Measurements from ENCODE around the gene PI16. TPM values are rescaled to one million over a fixed set of nuclear protein-coding genes. Genes with fewer than 3 reads are reported as not detected.

The PI16 gene
- total and polyA plus RNA-seq, 7 experiments from 2014 or later, result 1.2 to 10.6 (median 2.4) TPM

DNA sequence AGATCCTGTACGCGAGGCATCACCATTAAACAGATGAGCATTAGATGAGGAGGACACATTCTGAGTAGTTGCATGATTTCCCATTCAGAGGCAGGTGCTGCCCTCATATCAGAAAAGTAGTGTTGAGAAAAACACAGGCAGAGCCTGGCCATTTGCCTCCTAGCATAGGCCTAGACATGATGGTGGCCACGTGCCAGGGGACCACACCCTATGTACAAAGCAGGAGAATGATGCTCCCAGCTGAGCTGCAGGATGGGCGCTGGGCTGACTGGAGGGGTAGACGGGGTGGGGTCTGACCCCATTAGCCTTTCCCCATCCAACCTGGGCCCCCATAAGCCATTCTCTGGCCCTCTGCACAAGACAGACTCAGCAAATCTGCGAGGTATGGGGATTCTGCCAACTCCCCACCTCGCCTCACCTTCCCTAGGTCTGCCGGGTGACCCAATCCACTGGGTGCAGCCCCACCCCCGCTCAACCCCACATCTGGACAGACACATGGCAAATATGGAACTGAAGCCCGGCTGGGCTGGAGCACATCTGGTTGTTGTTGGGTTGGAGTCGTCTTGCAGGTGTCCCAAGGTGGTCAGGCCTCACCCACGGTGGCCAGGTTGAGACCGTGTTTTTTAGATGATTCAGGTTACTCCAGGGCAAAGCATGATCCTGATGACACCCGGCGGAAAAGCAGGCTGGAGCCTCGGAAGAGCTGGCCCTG is 13.9 kb downstream of the PI16 start:
- no peak overlapping the region for H3K4me3 Mint-ChIP-seq
- Histone ChIP-seq H3K4me1 (ENCODE audit: control insufficient read depth in 2 of 2, insufficient read depth in 2 of 2, low read length in 2 of 2) (peaks cover 14 to 17% of the 10 kb centered on the region in 2 donors), H3K36me3 (ENCODE audit: control insufficient read depth in 2 of 3, insufficient read depth in 3 of 3, low read length in 3 of 3) (peaks cover 37 to 66% (median 40%) of the 10 kb centered on the region in 3 experiments), H3K27ac (ENCODE audit: low read depth, low read length) (no peak overlapping the region), H3K4me3 (ENCODE audit: low read length) (no peak overlapping the region), H3K9me3 (ENCODE audit: control insufficient read depth in 2 of 3, low read length in 3 of 3) (no peaks in the 10 kb centered on the region), H3K27me3 (ENCODE audit: control insufficient read depth in 2 of 2, insufficient read depth in 2 of 2, low read length in 2 of 2) (no peaks in the 10 kb centered on the region)
- no peaks in the 10 kb centered on the region for H3K27me3 Mint-ChIP-seq
- DNase-seq, result no peak
- peak overlapping the region in 4 of 9 donors; percentile 32 to 81 (median 66) for H3K27ac Mint-ChIP-seq
- peaks cover 4 to 53% (median 11%) of the 10 kb centered on the region in 5 donors for H3K36me3 Mint-ChIP-seq
- ChIA-PET CTCF (no interaction called here), POLR2A (interaction anchor here (1.0 kb wide), 1 partner anchor 13 kb away, joined by 5 read pairs; no protein-coding TSS in a partner anchor)
- H3K9me3 Mint-ChIP-seq, result no peaks in the 10 kb centered on the region
- peaks cover 11 to 27% (median 21%) of the 10 kb centered on the region in 7 donors for H3K4me1 Mint-ChIP-seq
- intact Hi-C loops (cut with micrococcal nuclease), result no loop called here
- no peak for ATAC-seq

DNA sequence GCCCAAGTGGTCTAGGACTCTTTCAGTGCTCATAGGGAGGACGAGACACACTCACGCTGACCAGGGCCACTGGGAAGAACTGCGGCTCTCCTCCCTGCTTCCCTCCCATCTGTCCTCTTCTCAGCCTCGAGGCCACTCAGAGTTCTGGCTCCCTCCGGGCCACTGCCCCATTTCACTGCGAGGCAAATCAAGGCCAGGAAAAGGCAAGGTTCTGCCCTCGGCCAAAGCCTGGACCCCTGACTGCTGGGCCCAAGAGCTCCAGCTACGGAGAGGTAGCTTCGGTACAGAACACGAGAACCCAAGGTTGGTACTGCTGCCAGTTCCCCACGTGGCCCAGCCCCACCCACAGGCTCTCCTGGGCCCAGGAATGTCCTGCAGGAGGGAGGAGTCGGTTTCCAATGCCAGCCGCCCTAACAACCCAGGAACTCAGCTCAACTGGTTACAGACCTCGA is 14.7 kb downstream of the PI16 start:
- intact Hi-C loops (cut with micrococcal nuclease), result no loop called here
- peaks cover 4 to 57% (median 14%) of the 10 kb centered on the region in 5 donors for H3K36me3 Mint-ChIP-seq
- Histone ChIP-seq H3K36me3 (ENCODE audit: control insufficient read depth in 2 of 3, insufficient read depth in 3 of 3, low read length in 3 of 3) (peaks cover 40 to 74% (median 46%) of the 10 kb centered on the region in 3 experiments), H3K27ac (ENCODE audit: low read depth, low read length) (no peak overlapping the region), H3K4me1 (ENCODE audit: control insufficient read depth in 2 of 2, insufficient read depth in 2 of 2, low read length in 2 of 2) (peaks cover 7 to 8% of the 10 kb centered on the region in 2 donors), H3K27me3 (ENCODE audit: control insufficient read depth in 2 of 2, insufficient read depth in 2 of 2, low read length in 2 of 2) (no peaks in the 10 kb centered on the region), H3K9me3 (ENCODE audit: control insufficient read depth in 2 of 3, low read length in 3 of 3) (no peaks in the 10 kb centered on the region), H3K4me3 (ENCODE audit: low read length) (no peak overlapping the region)
- no peak for ATAC-seq
- no peak overlapping the region for H3K4me3 Mint-ChIP-seq
- H3K4me1 Mint-ChIP-seq, result peaks cover 7 to 20% (median 13%) of the 10 kb centered on the region in 7 donors
- no peak for DNase-seq
- no peaks in the 10 kb centered on the region for H3K9me3 Mint-ChIP-seq
- peak overlapping the region in 1 of 9 donors; percentile 81 for H3K27ac Mint-ChIP-seq
- ChIA-PET POLR2A (interaction anchor here (0.6 kb wide), 1 partner anchor 310 kb away, joined by 3 read pairs; no protein-coding TSS in a partner anchor), CTCF (no interaction called here)
- H3K27me3 Mint-ChIP-seq, result no peaks in the 10 kb centered on the region

DNA sequence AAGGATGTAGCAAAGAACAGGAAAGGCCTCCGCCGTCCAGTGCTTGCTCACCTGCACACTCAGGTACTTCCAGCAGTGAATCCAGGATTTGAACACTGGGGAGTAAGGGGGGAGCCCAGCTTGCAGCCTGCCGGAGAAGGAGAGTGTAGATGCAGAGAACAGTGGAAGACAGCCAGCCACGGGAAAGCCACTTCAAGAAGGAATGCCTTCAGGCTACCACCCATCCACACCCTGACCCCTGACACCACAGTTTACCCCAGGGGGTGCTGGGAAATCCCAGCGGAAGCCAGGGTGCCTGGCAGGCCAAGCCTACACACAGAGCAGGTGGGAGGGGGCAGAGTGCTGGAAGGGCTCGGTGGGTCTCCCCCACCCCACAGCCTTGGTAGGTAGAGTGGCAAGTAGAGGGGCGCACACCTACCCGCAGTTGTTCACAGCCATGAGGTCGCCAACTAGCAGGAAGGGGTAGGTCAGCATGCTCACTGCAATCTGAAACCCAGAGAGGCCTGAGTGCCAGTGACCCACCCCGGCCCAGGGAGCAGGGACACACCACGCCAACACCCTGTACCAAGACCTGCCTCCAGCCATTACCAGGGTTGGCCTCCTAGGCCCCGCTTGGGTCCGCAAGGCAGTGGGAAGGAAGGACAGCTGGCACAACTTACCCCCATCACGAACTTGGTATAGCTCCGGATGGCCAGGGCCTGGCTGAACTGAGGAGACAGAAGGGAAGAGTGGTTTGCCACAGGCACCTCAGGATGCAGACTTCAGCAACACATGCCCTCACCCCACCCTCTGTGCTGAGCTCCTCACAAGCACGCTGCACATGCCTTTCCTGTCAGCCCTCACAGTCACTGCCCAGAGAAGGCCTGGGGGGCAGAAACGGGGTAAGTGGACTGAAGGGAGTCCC is 15.7 kb downstream of the PI16 start:
- Mint-ChIP-seq H3K9me3 (no peaks in the 10 kb centered on the region), H3K36me3 (peaks cover 4 to 64% (median 14%) of the 10 kb centered on the region in 5 donors), H3K4me3 (peak overlapping the region in 1 of 10 donors; percentile 38), H3K27me3 (no peaks in the 10 kb centered on the region), H3K27ac (peak overlapping the region in 3 of 9 donors; percentile 43 to 70 (median 65)), H3K4me1 (peaks cover 0 to 11% (median 4%) of the 10 kb centered on the region in 7 donors)
- H3K9me3 ChIP-seq (ENCODE audit: control insufficient read depth in 2 of 3, low read length in 3 of 3), result no peaks in the 10 kb centered on the region
- no peak overlapping the region for H3K27ac ChIP-seq (ENCODE audit: low read depth, low read length)
- H3K4me1 ChIP-seq (ENCODE audit: control insufficient read depth in 2 of 2, insufficient read depth in 2 of 2, low read length in 2 of 2), result no peaks in the 10 kb centered on the region
- intact Hi-C loops (cut with micrococcal nuclease), result no loop called here
- ChIA-PET CTCF (no interaction called here), POLR2A (no interaction called here)
- H3K27me3 ChIP-seq (ENCODE audit: control insufficient read depth in 2 of 2, insufficient read depth in 2 of 2, low read length in 2 of 2), result no peaks in the 10 kb centered on the region
- no peak for ATAC-seq
- H3K36me3 ChIP-seq (ENCODE audit: control insufficient read depth in 2 of 3, insufficient read depth in 3 of 3, low read length in 3 of 3), result peaks cover 47 to 84% (median 56%) of the 10 kb centered on the region in 3 experiments
- DNase-seq, result no peak
- no peak overlapping the region for H3K4me3 ChIP-seq (ENCODE audit: low read length)

DNA sequence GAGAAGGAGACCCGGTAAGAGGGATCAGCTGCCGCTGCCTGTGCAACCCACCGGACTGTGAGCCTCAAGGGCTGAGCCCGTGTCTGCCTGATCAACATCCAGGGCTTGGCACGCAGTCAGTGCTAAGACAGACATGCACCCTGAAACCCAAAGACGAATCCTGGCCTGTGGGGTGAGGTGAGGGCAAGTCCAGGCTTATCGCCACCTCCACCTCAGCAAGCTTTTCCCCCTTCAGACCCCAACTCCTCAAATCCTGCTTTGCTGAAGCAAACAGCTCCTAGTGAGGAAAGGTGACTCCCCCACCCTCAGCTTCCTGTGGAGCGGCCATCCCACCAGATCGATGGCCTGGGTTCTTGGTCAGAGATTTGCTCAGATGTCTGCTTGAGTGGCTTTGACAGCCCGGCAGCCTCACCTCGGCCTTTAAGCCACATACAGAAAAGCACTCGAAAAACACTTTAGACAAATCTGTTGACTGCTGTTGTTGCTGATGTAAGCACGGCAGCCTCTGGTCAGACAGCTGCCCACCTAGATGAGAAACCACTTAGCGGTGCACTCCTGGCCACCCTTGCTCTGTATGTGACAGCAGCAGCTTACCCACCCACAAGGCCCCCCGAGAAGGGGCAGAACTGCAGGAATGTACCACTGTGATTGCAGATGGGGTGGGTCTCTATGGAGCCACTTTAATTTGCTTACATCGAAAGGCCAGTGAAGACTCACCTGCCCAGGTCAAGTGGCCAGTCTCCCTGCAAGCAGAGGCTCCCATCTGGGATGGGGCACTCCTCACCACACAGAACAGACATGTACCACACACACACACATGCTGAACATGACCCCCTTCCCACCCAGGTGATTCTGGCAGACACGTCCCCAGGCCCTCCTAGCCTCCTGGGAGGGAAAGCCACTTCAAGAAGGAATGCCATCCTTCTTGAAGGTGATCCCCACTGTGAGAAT is 16.6 kb downstream of the PI16 start:
- H3K4me1 Mint-ChIP-seq, result peaks cover 0 to 4% (median 0%) of the 10 kb centered on the region in 7 donors
- H3K4me3 Mint-ChIP-seq, result no peak overlapping the region
- Histone ChIP-seq H3K36me3 (ENCODE audit: control insufficient read depth in 2 of 3, insufficient read depth in 3 of 3, low read length in 3 of 3) (peaks cover 50 to 93% (median 64%) of the 10 kb centered on the region in 3 experiments), H3K9me3 (ENCODE audit: control insufficient read depth in 2 of 3, low read length in 3 of 3) (no peaks in the 10 kb centered on the region), H3K4me3 (ENCODE audit: low read length) (no peak overlapping the region), H3K4me1 (ENCODE audit: control insufficient read depth in 2 of 2, insufficient read depth in 2 of 2, low read length in 2 of 2) (no peaks in the 10 kb centered on the region), H3K27me3 (ENCODE audit: control insufficient read depth in 2 of 2, insufficient read depth in 2 of 2, low read length in 2 of 2) (no peaks in the 10 kb centered on the region), H3K27ac (ENCODE audit: low read depth, low read length) (no peak overlapping the region)
- H3K27ac Mint-ChIP-seq, result peak overlapping the region in 2 of 9 donors; percentile 67 to 77
- DNase-seq (no peak), ATAC-seq (no peak)
- H3K9me3 Mint-ChIP-seq, result no peaks in the 10 kb centered on the region
- H3K27me3 Mint-ChIP-seq, result no peaks in the 10 kb centered on the region
- intact Hi-C loops (cut with micrococcal nuclease), result no loop called here
- CTCF ChIA-PET, result no interaction called here
- POLR2A ChIA-PET, result no interaction called here
- H3K36me3 Mint-ChIP-seq, result peaks cover 4 to 67% (median 14%) of the 10 kb centered on the region in 5 donors

DNA sequence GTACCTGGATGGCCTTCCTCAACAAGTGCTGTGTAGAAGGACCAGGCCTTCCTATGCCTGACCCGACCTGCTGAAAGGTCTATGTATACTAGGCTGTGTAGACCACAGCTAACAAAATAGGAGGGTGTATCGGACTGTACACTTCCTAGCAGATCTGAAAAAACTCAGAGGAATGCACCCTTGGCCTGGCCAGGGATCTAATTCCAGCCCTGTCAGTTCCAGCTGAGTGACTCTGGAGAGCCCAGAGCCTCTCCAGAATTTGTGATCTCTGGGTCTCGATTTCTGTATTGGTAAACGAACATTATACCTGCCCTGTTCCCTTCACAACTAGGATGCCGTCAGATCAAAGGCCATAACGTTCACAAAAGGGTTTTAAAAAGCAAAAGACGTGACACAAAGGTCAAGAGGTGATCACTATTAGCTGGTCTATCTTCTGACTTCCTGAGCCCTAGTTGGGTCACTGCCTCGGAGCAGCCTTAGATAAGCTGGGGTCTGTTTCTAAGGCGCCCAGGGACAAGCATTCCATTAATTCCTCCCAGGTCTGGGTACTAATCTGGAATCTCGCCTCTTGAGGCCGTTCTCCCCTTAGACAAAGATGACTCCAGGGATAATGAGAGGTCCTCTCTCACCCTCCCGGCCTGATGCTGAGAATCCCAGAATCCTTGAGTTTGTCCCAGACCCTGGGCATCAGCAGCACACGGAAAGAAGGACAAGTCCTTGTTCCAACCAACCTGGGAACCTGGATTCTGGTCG is 17.6 kb downstream of the PI16 start:
- POLR2A ChIA-PET, result no interaction called here
- Mint-ChIP-seq H3K36me3 (peaks cover 4 to 71% (median 16%) of the 10 kb centered on the region in 5 donors), H3K9me3 (no peaks in the 10 kb centered on the region), H3K4me3 (no peak overlapping the region), H3K27ac (peak overlapping the region in 4 of 9 donors; percentile 38 to 77 (median 66)), H3K27me3 (no peaks in the 10 kb centered on the region), H3K4me1 (peaks cover 0 to 4% (median 0%) of the 10 kb centered on the region in 7 donors)
- Histone ChIP-seq H3K27ac (ENCODE audit: low read depth, low read length) (no peak overlapping the region), H3K9me3 (ENCODE audit: control insufficient read depth in 2 of 3, low read length in 3 of 3) (no peaks in the 10 kb centered on the region), H3K4me1 (ENCODE audit: control insufficient read depth in 2 of 2, insufficient read depth in 2 of 2, low read length in 2 of 2) (no peaks in the 10 kb centered on the region), H3K27me3 (ENCODE audit: control insufficient read depth in 2 of 2, insufficient read depth in 2 of 2, low read length in 2 of 2) (no peaks in the 10 kb centered on the region), H3K4me3 (ENCODE audit: low read length) (no peak overlapping the region), H3K36me3 (ENCODE audit: control insufficient read depth in 2 of 3, insufficient read depth in 3 of 3, low read length in 3 of 3) (peaks cover 50 to 100% (median 72%) of the 10 kb centered on the region in 3 experiments)
- CTCF ChIA-PET, result interaction anchor here (0.5 kb wide), 1 partner anchor 212 kb away, joined by 3 read pairs; no protein-coding TSS in a partner anchor
- no peak for DNase-seq
- no peak for ATAC-seq
- intact Hi-C loops (cut with micrococcal nuclease), result no loop called here

Measured in naive thymus-derived CD4-positive, alpha-beta T cell (primary cell).